Measurements from ENCODE around the gene OCIAD2.
"Not testable (repeated sequence)": the region's sequence is repeated elsewhere in the genome, so short reads cannot be mapped to it uniquely, and the experiment has no call there.

Gene OCIAD2

DNA sequence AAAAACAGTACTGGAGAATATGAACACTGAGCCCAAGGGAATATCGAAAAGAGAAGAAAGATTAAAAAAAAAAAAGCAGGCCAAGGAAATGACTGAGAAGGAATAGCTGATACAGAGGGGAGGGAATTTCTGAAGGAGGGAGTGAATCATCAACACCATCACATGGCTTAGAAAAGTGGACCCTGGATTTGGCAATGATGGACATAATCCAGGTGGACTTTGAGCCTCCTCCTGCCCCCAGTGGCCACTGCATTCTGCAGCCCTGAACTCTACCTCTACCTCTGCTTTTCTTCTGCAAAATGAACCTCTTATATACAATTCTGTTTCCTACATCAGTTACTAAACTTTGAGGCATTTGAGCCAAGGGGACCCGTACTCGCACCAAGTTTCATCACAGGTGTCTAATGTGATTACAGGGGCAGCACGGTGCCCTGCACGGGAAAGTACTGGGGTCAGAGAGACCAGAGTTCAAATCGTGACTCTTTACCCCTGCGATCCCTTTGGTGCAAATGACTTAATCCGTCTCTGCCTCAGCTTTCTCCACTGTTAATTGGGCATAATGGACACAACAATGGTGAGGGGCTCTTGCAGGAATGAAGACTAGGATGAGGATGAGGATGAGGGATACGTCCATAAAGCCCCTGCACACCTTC, 1.1 kb downstream of the OCIAD2 start:
- no peak for DNase-seq

DNA sequence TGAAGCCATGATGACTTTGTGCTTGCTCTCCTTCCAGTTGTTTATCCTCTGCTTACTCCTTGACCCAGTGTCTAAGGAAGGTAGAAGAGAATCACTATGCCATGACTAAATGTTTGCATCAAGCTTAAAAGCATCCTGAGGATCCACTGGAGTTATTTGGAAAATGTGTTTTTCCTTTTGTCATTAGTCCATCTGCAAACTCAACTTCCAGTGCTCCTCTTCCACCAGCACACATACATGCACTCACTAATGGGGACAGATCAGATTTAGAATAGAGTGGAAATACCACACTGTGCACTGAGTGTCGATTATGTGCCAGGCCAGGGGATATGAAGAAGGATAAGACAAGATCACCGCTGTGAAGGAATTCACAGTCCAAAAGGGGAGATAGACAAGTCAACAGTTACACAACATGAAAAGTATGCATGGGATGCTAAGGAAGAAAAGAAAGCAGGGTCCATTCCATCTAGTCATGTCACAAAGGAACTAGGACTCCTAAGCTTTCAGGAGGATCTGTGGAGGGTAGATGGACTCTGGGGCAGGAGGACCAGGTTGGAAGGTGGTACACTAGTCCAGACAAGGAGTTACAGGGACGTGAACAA, 1.9 kb downstream of the OCIAD2 start:
- DNase-seq = no peak

DNA sequence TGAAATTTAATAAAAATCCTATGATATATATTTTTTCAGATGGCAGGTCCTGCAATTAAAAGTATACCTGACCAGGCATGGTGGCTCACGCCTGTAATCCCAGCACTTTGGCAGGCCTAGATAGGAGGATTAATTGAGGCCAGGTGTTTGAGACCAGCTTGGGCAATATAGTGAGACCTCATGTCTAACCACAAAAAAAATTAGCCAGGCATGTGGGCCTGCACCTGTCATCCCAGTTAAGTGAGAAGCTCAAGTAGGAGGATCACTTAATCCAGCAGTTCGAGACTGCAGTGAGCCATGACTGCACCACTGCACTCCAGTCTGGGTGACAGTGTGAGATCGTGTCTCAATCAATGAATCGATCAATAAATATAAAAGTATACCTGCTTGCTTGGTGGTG, 2.5 kb downstream of the OCIAD2 start:
- DNase-seq = no peak

DNA sequence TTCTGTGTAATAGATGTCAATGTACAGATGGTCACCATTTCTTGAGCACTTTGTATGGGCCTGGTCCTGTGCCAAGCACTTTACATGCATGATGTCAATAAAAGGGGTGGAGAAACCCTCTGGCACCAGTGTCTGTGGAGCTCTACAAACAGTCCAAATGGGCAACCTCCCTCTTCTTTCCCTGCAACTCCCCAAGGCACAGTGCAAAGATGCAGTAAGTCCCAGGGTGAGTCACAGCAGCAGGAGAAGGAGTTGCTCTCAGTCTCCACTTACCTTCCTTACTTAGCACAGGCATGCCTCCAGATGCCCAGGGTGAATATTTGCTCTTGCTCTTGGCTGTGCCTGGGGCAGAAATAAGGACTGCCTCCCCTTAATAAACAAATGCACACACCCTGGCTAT, 4.3 kb downstream of the OCIAD2 start:
- DNase-seq = no peak

DNA sequence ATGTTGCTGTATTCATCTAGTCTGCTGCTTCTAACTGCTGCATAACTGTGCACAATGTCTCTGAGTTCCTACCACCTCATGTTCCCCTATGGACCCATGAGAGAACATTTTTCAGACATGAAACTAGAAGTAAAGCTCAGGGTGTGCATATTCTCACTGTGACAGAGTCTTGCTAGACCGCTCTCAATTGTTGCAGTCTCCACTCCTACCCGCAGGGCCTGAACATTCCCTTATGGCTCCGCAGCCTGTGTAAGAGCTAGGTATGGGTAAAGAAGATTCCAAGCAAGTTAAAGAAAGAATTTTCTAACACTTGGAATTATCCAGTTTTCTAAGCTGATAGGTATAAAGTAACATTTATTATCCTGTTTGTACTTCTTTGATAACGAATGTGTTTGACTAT, 5.4 kb downstream of the OCIAD2 start:
- DNase-seq = no peak

DNA sequence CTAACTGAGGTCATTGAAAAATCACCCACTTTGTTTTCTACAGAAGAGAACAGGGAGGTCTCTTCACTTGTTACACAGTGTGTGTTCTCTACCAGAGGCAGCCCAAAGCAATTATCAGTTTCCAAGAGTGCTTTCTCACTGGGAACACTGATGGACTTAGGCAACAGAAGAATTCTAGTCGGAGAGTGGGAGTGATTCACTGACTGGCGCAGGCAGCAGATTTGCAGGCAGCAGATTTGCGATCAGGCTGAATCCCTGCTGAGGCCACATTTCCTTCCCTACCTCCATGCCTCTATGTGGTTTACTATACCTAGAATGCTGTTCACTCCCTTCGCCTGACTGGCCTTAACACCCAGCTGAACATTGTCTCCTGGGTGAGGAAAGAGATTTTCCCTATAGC, 6.6 kb downstream of the OCIAD2 start:
- no peak for DNase-seq

DNA sequence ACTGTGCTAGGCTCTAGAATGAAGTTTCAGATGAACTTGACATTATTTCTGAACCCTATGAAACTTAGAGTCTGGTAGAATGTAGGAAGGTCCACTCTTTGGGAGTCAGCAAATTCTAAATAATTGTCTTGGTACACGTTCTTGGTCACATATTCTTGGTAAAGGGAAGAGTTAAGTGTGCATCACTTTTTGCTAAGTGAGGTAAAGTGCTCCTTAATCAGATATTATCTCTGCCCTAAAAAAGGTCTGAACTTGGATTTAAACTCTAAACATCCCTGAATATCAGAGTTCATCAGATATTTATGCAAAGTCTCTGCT, 7.2 kb downstream of the OCIAD2 start:
- no peak for DNase-seq

DNA sequence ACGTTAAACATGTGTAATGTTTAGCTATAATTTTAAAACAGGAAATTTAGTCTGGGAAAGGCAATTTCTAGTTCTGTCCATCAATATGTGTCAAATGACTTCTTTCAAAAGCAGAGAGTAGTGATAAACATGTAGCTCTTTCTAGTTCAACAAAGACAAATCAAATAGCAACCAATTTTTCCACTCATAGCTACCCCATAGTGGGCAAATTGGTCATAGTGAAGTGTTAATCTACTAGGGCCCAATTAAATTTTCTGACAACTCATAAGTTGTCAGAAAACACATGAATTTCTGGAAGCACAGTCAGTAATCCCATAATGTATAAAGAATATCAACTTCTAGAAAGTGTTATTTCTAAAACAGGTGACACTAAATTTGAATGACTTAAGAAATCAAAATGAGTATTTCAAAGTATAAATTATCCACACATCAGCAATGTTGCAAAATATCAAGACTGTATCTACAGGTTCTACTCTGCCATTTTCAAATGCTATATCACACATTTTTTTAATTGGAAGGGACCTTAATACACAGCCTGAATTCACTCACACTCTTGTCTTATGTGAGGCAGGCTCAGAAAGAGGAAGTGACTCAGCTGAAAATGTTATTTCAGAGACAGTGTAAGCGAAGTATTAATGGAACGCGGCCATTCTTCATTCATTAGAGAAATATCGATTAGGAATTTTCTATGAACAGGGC, 7.7 kb downstream of the OCIAD2 start:
- DNase-seq = no peak

DNA sequence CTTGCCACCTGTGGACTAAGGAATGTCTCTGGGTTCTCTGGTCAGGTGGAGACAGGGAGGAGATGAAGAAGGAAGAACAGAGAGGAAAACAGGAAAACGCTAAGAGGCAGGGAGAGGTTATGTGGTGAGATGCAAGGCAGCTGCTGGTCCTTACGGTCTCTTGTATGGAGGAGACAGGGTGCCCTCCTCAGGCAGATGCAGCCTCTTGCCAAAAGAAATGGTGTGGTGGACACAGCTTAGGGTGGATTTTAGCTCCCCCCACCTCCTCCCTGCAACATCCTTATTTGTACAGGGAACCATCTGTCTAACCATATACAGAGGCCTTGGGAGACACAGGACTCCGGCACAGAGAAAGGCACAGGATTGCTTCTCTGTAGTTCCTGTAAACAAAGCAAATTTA, 9.7 kb downstream of the OCIAD2 start:
- no peak for DNase-seq

DNA sequence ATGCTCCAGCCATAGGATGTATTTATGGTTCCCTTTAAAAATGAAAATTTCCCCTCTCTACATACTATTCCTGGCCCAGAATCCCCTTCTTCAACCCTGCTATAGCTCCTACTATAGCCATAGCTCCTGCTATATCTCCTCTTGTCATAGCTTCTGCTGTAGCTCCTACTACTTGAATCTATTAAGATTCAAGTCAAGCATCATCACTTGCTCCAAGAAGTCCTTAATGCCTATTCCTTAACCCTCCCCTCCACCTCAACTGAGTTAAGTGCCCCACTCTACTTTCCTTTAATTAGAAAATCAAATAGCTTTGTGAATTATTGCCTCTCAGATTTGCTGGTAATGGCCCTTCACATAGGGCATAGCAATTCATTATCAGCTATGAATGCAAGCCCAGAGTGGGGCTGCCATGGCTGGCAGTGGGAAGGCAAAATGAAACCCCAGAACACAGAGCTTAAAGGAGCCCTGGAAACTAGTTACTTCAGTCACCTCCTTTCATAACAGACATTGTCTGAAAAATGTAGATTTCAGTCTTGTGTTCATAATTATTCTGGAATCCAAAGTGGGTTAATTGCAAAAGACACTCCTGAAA, 15.4 kb downstream of the OCIAD2 start:
- no peak for DNase-seq

DNA sequence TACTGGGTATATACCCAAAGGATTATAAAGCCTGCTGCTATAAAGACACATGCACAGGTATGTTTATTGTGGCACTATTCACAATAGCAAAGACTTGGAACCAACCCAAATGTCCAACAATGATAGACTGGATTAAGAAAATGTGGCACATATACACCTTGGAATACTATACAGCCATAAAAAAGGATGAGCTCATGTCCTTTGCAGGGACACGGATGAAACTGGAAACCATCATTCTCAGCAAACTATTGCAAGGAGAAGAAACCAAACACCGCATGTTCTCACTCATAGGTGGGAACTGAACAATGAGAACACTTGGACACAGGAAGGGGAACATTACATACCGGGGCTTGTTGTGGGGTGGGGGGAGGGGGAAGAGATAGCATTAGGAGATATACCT, 16.8 kb downstream of the OCIAD2 start:
- not testable (repeated sequence) for DNase-seq

DNA sequence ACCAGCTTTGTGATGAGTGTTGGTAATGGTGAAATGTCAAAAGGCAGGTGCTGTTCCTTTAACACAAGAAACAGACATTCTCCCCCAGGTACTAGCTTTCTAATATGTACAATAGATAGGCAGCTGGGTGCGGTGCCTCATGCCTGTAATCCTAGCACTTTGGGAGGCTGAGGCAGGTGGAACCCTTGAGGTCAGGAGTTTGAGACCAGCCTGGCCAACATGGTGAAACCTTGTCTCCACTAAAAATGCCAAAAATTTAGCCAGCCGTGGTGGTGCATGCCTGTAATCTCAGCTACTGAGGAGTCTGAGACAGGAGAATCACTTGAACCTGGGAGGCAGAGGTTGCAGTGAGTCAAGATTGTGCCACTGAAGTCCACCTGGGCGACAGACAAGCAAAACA, 24.9 kb downstream of the OCIAD2 start:
- not testable (repeated sequence) for DNase-seq

DNA sequence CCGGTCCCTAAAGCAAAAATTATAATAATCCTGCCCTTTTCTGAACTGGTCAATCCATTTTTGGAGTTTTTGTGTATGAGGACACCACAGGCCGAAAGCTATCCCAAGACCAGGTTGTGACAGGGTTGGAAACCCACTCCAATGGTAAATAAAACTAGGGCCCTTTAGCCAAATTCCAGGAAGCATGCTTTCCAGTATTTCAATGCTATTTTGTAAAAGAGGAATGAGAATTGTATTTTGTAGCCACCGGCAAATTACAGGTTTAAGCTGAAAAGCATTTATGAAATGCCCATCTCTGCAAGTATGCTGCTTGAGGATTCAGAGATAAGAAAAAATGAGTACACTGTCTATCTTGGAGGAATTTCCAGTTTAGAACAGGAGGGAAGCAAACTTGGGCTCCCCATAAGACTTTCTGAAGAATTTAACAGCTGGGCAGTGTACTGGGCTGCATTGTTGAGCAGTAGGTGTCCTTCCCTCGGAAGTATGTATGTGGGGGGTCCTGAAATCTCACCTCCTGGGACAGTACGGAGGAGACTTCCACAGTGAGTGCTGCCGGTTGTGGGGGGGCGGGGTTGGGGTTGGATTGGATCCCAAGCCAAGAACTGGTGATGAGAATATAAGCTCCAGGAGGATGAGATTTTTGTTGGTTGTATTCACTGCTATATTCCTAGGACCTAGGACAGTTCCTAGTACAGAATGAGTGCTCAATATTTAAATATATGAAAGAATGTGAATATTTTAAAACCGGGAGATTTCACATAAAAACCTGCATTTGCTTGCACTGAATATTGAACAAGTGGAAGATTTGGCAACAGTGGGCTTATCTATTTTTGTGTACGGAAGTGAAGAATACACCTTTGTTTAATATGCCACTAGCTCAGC, 26.8 kb downstream of the OCIAD2 start:
- no peak for DNase-seq

DNA sequence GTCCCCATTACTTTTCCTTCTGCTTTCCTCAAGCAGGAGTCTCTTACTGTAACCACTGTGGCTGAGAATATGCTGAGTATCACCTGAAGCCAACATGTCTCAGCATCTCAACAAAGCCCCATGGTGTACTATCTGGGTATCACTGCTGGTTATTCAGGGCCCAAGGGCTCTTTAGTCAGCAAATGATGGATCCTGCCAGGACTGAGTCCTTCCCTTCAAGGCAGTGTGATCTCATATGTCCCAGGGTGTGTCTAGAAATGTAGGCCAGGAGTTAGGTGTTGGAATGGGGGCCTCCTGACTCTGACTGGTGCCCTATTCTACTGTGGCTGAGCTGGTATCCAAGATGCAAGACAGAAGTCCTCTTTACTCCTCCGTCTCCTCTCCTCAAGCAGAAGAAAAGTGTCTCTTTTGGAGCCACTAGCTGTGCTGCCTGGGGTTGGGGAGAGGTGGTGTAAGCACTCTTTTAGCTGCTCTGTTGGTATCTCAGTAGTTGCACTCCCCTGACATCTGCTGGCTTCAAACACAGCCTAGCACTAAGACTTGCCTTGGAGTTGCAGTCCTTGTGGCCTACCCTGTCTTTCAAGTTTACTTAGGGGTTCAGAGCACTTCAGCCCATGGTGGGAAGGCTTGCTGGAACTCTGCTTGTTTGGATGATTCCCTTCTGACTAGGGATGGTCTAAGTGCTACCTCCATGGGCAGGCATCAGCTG, 28.6 kb downstream of the OCIAD2 start:
- no peak for DNase-seq

DNA sequence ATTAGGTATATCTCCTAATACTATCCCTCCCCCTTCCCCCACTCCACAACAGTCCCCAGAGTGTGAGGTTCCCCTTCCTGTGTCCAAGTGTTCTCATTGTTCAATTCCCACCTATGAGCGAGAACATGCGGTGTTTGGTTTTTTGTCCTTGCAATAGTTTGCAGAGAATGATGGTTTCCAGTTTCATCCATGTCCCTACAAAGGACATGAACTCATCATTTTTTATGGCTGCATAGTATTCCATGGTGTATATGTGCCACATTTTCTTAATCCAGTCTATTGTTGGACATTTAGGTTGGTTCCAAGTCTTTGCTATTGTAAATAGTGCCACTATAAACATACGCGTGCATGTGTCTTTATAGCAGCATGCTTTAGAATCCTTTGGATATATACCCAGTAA, 41.9 kb downstream of the OCIAD2 start:
- not testable (repeated sequence) for DNase-seq

DNA sequence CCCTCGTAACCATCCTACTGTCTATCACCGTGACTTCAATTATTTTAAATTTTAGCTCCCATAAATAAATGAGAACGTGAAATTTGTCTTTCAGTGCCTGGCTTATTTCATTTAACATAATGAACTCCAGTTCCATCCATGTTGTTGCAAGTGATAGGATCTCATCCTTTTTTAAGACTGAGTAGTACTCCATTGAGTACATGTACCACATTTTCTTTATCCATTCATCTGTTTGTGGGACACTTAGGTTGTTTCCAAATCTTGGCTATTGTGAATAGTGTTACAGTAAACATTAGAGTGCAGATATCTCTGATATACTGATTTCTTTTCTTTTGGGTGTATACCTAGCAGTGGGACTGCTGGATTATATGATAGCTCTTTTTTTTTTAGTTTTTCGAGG, 42.8 kb downstream of the OCIAD2 start:
- DNase-seq = no peak

DNA sequence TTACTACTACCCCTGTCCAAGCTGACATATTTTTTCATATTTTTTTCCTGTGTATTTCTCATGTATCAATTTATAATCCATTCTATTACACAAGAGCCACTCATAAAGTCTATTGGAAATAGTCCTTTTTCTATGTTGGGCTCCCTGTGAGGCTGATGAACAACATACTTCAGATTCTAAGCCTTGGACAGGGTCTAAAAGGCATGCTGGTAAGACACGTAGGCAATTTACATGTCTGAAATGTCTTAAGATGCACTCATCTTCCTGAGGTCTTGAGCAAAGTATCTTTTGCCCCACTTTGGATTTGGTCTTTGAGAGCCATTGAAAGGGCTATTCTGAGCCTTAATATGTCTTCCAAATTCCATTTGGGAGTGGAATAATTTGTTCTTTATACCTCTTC, 43.9 kb downstream of the OCIAD2 start:
- DNase-seq = no peak

DNA sequence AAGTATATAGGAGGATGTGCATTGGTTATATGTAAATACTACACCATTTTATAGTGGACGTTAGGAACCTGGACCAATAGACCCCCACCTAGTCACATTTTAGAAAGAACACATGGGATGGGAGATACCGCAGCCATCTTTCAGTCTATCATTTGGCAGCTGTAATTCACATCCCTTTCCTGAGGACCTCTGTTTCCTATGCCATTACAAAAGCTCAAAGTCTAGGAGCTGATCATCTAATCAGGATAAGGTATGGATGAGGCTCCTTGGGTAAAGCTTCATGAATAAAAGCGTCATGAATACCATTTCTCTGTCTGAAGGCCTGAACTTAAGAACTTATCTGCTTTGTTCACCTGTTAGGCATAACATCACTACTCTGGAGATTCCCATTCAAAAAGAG, 44.5 kb downstream of the OCIAD2 start:
- no peak for DNase-seq

DNA sequence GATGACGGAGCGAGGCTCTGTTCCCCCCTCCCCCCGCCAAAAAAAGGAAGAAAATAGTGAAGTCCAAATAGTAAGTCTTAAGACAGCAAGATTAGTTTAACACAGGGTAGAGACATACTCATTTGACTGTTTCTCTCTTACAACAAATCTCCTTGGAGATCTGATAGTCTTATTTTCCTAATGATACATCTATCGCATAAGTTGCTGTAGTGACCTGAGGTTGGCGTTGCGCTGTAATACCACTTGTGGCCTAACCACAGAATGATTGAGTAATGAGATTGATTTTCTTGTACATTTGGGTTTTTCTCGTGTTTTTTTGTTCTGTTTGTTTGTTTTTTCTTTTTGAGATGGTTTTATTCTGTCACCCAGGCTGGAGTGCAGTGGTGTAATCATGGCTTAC, 48.4 kb downstream of the OCIAD2 start:
- no peak for DNase-seq

DNA sequence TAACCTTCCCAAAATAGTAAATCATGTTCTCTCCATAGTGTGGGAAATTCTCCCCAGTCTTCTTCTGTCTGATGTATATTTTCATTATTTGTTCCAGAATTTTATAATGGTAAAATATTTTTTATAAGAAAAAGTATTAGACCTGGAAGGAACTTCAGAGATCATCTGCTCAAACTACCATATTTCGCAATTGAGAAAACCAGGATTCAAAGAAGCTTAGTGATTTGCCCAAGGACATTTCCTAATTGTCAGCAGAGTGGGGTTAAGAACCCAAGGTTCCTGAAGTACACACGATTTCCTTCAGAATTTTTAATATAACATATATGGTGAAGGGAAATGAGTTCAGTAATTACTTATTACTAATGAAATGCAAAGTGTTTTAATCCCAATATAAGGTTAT, 51.6 kb downstream of the OCIAD2 start:
- DNase-seq = no peak

DNA sequence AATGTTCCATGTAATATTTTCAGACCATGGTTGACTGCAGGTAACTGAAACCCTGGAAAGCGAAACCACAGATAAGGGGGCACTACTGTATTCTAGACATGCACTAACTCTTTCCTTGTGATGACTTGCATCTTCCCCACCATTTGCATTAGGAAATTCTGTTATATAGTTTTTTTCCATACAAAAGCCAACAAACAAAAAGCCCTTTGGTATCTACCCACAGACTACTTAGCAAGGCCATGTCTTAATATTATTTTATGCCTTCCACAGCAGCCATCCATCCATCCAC, 52.2 kb downstream of the OCIAD2 start:
- DNase-seq = no peak

DNA sequence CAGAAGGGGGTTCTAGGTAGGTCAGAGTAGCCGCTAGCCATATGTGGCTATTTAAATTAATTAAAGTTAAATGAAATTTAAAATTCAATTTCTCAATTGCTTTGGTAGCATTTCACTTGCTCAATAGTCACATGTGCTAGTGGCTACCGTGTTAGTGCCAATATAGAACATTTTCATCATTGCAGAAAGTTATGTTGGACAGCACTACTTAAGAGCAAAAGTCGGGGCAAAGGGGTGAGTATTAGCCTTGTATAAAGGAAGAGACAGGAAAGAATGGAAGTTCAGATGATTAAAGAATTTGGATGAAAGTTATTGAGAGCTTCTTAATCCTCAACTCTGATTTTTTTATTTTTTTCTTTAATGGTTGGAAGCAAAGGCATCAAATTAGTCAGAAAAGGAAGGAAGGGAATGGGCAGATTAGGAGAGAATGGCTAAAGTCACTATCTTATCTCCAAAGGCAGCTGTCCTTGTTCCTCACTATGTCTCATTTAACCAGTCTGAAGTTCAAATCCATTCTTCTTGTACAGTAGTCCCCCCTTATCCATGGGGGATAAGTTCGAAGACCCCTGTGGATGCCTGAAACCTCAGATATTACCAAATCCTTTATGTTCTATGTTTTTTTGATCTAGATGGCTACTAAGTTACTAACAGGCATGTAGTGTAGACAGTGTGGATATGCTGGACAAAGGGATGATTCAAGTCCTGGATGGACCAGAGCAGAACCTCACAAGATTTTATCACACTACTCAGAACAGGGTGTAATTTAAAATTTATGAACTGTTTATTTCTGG, 52.8 kb downstream of the OCIAD2 start:
- DNase-seq = no peak

Data from stimulated activated naive CD4-positive, alpha-beta T cell treated with Interleukin-2 at 50 U/mL for 16 hours (primary cell).